Large intestine (tissue), 3 donors: Measurements from ENCODE around the gene CDH23. TPM values are rescaled to one million over a fixed set of nuclear protein-coding genes. Genes with fewer than 3 reads are reported as not detected.
"Not testable (repeated sequence)": the region's sequence is repeated elsewhere in the genome, so short reads cannot be mapped to it uniquely, and the experiment has no call there.

Source experiments
- DNase-seq, 2 donors: peaks; one replicate each; pipeline versions ENCODE4 v3.0.0 to v3.0.0-alpha.2; 2013
- H3K27ac ChIP-seq: one replicate; pipeline ENCODE4 v1.5.1; 2013; ENCODE audit warnings: low read length
- H3K27me3 ChIP-seq: 2 replicates; pipeline ENCODE4 v1.6.1; 2013; ENCODE audit warnings: low read length; ENCODE audit not compliant: control insufficient read depth, insufficient read depth
- H3K36me3 ChIP-seq: 2 replicates; pipeline ENCODE4 v1.6.1; 2013; ENCODE audit warnings: low read length; ENCODE audit not compliant: control insufficient read depth, insufficient read depth
- H3K4me1 ChIP-seq: one replicate; pipeline ENCODE4 v1.6.1; 2013; ENCODE audit warnings: low read length; ENCODE audit not compliant: control insufficient read depth, insufficient read depth
- H3K4me3 ChIP-seq: one replicate; pipeline ENCODE4 v1.5.1; 2013; ENCODE audit warnings: low read length
- H3K9me3 ChIP-seq: one replicate; pipeline ENCODE4 v1.6.1; 2013; ENCODE audit warnings: mild to moderate bottlenecking, low read depth, low read length, moderate library complexity; ENCODE audit not compliant: control insufficient read depth
- WGBS: methylation state at CpG from one replicate; pipeline ENCODE4 v1.1.5; 2013; ENCODE audit warnings: low lambda C conversion rate; ENCODE audit not compliant: insufficient coverage; 5-methylcytosine and 5-hydroxymethylcytosine counted together
- polyA plus RNA-seq: library from polyadenylated mRNA; unstranded; fragments of 120-200 nt; gene quantifications from one replicate; pipeline ENCODE4 v1.2.1, GENCODE V29; 2013

Gene CDH23
- polyA plus RNA-seq, 1 donor: 1.7 TPM

GRCh38 chr10:71844695-71845094, 448.0 kb downstream of the CDH23 start:
- DNase-seq: no peak
- Histone ChIP-seq H3K4me3 (no peak overlapping the region), H3K27ac (no peak overlapping the region), H3K27me3 (no peaks in the 10 kb centered on the region), H3K36me3 (no peaks in the 10 kb centered on the region), H3K4me1 (peaks cover 11% of the 10 kb centered on the region), H3K9me3 (no peaks in the 10 kb centered on the region)
- no CpG with 5 or more reads among the region's 2 CpGs for WGBS

- Histone ChIP-seq H3K27me3 (no peaks in the 10 kb centered on the region), H3K4me3 (no peak overlapping the region), H3K4me1 (peaks cover 9% of the 10 kb centered on the region), H3K36me3 (no peaks in the 10 kb centered on the region), H3K9me3 (no peaks in the 10 kb centered on the region), H3K27ac (no peak overlapping the region)
- 100% methylated on average over 5 of the region's 11 CpGs for WGBS
- DNase-seq: no peak
These were observed 449.0 kb downstream of the CDH23 start for GRCh38 chr10:71845410-71846405.

GRCh38 chr10:71846816-71847215, 450.1 kb downstream of the CDH23 start:
- no CpG with 5 or more reads among the region's 3 CpGs for whole genome bisulfite sequencing
- peaks cover 12% of the 10 kb centered on the region for H3K4me1 ChIP-seq
- no peak overlapping the region for H3K4me3 ChIP-seq
- H3K9me3 ChIP-seq: no peaks in the 10 kb centered on the region
- H3K27ac ChIP-seq: no peak overlapping the region
- H3K27me3 ChIP-seq: no peaks in the 10 kb centered on the region
- DNase-seq: no peak
- no peaks in the 10 kb centered on the region for H3K36me3 ChIP-seq

GRCh38 chr10:71847418-71847817, 450.7 kb downstream of the CDH23 start:
- Histone ChIP-seq H3K36me3 (no peaks in the 10 kb centered on the region), H3K4me1 (peaks cover 12% of the 10 kb centered on the region), H3K4me3 (no peak overlapping the region), H3K9me3 (no peaks in the 10 kb centered on the region), H3K27me3 (no peaks in the 10 kb centered on the region), H3K27ac (no peak overlapping the region)
- DNase-seq: no peak
- WGBS: no CpG with 5 or more reads among the region's 8 CpGs

GRCh38 chr10:71848325-71849275, 451.9 kb downstream of the CDH23 start:
- no peak overlapping the region for H3K27ac ChIP-seq
- no CpG with 5 or more reads among the region's 11 CpGs for WGBS
- no peak for DNase-seq
- no peaks in the 10 kb centered on the region for H3K9me3 ChIP-seq
- peaks cover 12% of the 10 kb centered on the region for H3K4me1 ChIP-seq
- no peaks in the 10 kb centered on the region for H3K27me3 ChIP-seq
- peak overlapping the region; percentile 8 for H3K4me3 ChIP-seq
- H3K36me3 ChIP-seq: no peaks in the 10 kb centered on the region

GRCh38 chr10:71849461-71849908, 452.8 kb downstream of the CDH23 start:
- H3K4me1 ChIP-seq: peaks cover 12% of the 10 kb centered on the region
- no peaks in the 10 kb centered on the region for H3K36me3 ChIP-seq
- WGBS: 100% methylated on average over 2 of the region's 17 CpGs
- H3K4me3 ChIP-seq: peak overlapping the region; percentile 93
- H3K9me3 ChIP-seq: no peaks in the 10 kb centered on the region
- no peak for DNase-seq
- no peaks in the 10 kb centered on the region for H3K27me3 ChIP-seq
- no peak overlapping the region for H3K27ac ChIP-seq

GRCh38 chr10:71850021-71850742, 453.5 kb downstream of the CDH23 start:
- 0% methylated on average over 1 of the region's 13 CpGs for WGBS
- Histone ChIP-seq H3K9me3 (no peaks in the 10 kb centered on the region), H3K4me1 (peaks cover 12% of the 10 kb centered on the region), H3K4me3 (peak overlapping the region; percentile 93), H3K36me3 (no peaks in the 10 kb centered on the region), H3K27ac (peak overlapping the region; percentile 86), H3K27me3 (no peaks in the 10 kb centered on the region)
- no peak for DNase-seq

- H3K9me3 ChIP-seq: no peaks in the 10 kb centered on the region
- 0% methylated on average over 1 of the region's 49 CpGs for WGBS
- H3K4me3 ChIP-seq: peak within 1 kb of the TSS; percentile 93
- peak; percentile 99 for DNase-seq
- H3K27ac ChIP-seq: peak within 1 kb of the TSS; percentile 86
- H3K4me1 ChIP-seq: peaks cover 12% of the 10 kb centered on the region
- no peaks in the 10 kb centered on the region for H3K36me3 ChIP-seq
- no peaks in the 10 kb centered on the region for H3K27me3 ChIP-seq
These were observed 454.2 kb downstream of the CDH23 start, which contains the start of gene PSAP for GRCh38 chr10:71850743-71851464. Gene PSAP, minus strand, starts transcription at chr10:71851251. Its CDS starts 30 bp downstream, at chr10:71851221.

- DNase-seq, H3K27me3 ChIP-seq, H3K9me3 ChIP-seq, H3K36me3 ChIP-seq: not testable (repeated sequence)
- peak overlapping the region; percentile 41 for H3K27ac ChIP-seq
- whole genome bisulfite sequencing: no CpG with 5 or more reads among the region's 20 CpGs
- peaks cover 12% of the 10 kb centered on the region for H3K4me1 ChIP-seq
- H3K4me3 ChIP-seq: peak overlapping the region; percentile 93
These were observed 454.9 kb downstream of the CDH23 start for GRCh38 chr10:71851465-71852095.
